ENCODE measurements around the gene FGF18.

Gene FGF18

GRCh38 chr5:171422902-171423663, 3.6 kb downstream of the FGF18 start:
- DNase-seq (ENCODE audit: low read depth) = no peak

GRCh38 chr5:171424726-171425125, 5.3 kb downstream of the FGF18 start:
- no peak for DNase-seq (ENCODE audit: low read depth)

- DNase-seq (ENCODE audit: low read depth) = no peak
These were observed 6.3 kb downstream of the FGF18 start for GRCh38 chr5:171425596-171426244.

GRCh38 chr5:171426266-171426665, 6.8 kb downstream of the FGF18 start:
- DNase-seq (ENCODE audit: low read depth) = no peak

- DNase-seq (ENCODE audit: low read depth) = no peak
These were observed 7.2 kb downstream of the FGF18 start for GRCh38 chr5:171426680-171427079.

- no peak for DNase-seq (ENCODE audit: low read depth)
These were observed 8.1 kb downstream of the FGF18 start for GRCh38 chr5:171427318-171428167.

GRCh38 chr5:171428168-171428696, 8.8 kb downstream of the FGF18 start:
- no peak for DNase-seq (ENCODE audit: low read depth)

- no peak for DNase-seq (ENCODE audit: low read depth)
These were observed 9.5 kb downstream of the FGF18 start for GRCh38 chr5:171428809-171429542.

- no peak for DNase-seq (ENCODE audit: low read depth)
These were observed 10.1 kb downstream of the FGF18 start for GRCh38 chr5:171429543-171429910.

GRCh38 chr5:171431251-171431777, 11.9 kb downstream of the FGF18 start:
- no peak for DNase-seq (ENCODE audit: low read depth)

GRCh38 chr5:171432076-171432475, 12.6 kb downstream of the FGF18 start:
- DNase-seq (ENCODE audit: low read depth) = no peak

- DNase-seq (ENCODE audit: low read depth) = no peak
These were observed 13.3 kb downstream of the FGF18 start for GRCh38 chr5:171432583-171433351.

- DNase-seq (ENCODE audit: low read depth) = no peak
These were observed 13.9 kb downstream of the FGF18 start for GRCh38 chr5:171433352-171433698.

- no peak for DNase-seq (ENCODE audit: low read depth)
These were observed 14.7 kb downstream of the FGF18 start for GRCh38 chr5:171433982-171434676.

GRCh38 chr5:171434874-171435273, 15.4 kb downstream of the FGF18 start:
- DNase-seq (ENCODE audit: low read depth) = no peak

GRCh38 chr5:171435908-171436307, 16.5 kb downstream of the FGF18 start:
- DNase-seq (ENCODE audit: low read depth) = no peak

GRCh38 chr5:171436804-171437285, 17.4 kb downstream of the FGF18 start:
- no peak for DNase-seq (ENCODE audit: low read depth)

GRCh38 chr5:171437286-171437821, 17.9 kb downstream of the FGF18 start:
- DNase-seq (ENCODE audit: low read depth) = no peak

- no peak for DNase-seq (ENCODE audit: low read depth)
These were observed 19.3 kb downstream of the FGF18 start for GRCh38 chr5:171438738-171439137.

GRCh38 chr5:171441246-171441791, 21.9 kb downstream of the FGF18 start:
- DNase-seq (ENCODE audit: low read depth) = no peak

All from activated T-cell treated with anti-CD3 and anti-CD28 coated beads for 48 hours (primary cell).